NOMO-1 treated with DMSO at 0.1 percent for 48 hours (cell line): ENCODE results near the gene ALPI.
"Not testable (repeated sequence)": the region's sequence is repeated elsewhere in the genome, so short reads cannot be mapped to it uniquely, and the experiment has no call there.

Experiments
- DNase-seq: peaks from one replicate; lab custom pipeline; 2025; ENCODE audit not compliant: unreplicated experiment; lab: John Stamatoyannopoulos, UW

The ALPI gene

GRCh38 chr2:232455426-232456255 is at the start of gene ALPI:
Gene ALPI (plus strand): TSS chr2:232456153. CDS start chr2:232456200, 47 bp downstream.
- no peak for DNase-seq

- DNase-seq: no peak
Observed at GRCh38 chr2:232406556-232407310, 49.2 kb upstream of the ALPI start, which contains the start of gene ALPG. Gene ALPG (plus strand): TSS chr2:232406844. CDS start chr2:232406895, 51 bp downstream.

GRCh38 chr2:232407428-232408150 is 48.4 kb upstream of the ALPI start:
- not testable (repeated sequence) for DNase-seq

GRCh38 chr2:232408269-232408668 is 47.7 kb upstream of the ALPI start:
- DNase-seq: not testable (repeated sequence)

GRCh38 chr2:232409617-232410016 is 46.3 kb upstream of the ALPI start:
- not testable (repeated sequence) for DNase-seq

GRCh38 chr2:232410238-232410900 is 45.6 kb upstream of the ALPI start:
- no peak for DNase-seq

GRCh38 chr2:232411901-232412629 is 43.9 kb upstream of the ALPI start:
- no peak for DNase-seq

- no peak for DNase-seq
Observed at GRCh38 chr2:232412986-232413385, 43.0 kb upstream of the ALPI start.

GRCh38 chr2:232415138-232415690 is 40.7 kb upstream of the ALPI start:
- no peak for DNase-seq

GRCh38 chr2:232415736-232416520 is 40.0 kb upstream of the ALPI start:
- no peak for DNase-seq

GRCh38 chr2:232416521-232417470 is 39.2 kb upstream of the ALPI start:
- DNase-seq: no peak

- no peak for DNase-seq
Observed at GRCh38 chr2:232417489-232417888, 38.5 kb upstream of the ALPI start.

GRCh38 chr2:232418056-232418455 is 37.9 kb upstream of the ALPI start:
- DNase-seq: no peak

GRCh38 chr2:232418466-232419244 is 37.3 kb upstream of the ALPI start:
- DNase-seq: no peak

- DNase-seq: no peak
Observed at GRCh38 chr2:232419245-232420072, 36.5 kb upstream of the ALPI start.

- DNase-seq: no peak
Observed at GRCh38 chr2:232420073-232420454, 35.9 kb upstream of the ALPI start.
